ENCODE results near the gene ZNF600. TPM values are rescaled to one million over a fixed set of nuclear protein-coding genes. Genes with fewer than 3 reads are reported as not detected.
"Not testable (repeated sequence)": the region's sequence is repeated elsewhere in the genome, so short reads cannot be mapped to it uniquely, and the experiment has no call there.

The ZNF600 gene
- total RNA-seq, 2 donors from 2014 or later, result 7.3 to 10.9 TPM

- Histone ChIP-seq H3K36me3 (replicated peaks in 1 of 2; ENCODE audit: insufficient read depth in 1 of 2, low read depth in 2 of 2) (peaks cover 6 to 8% of the 10 kb centered on the region in 2 donors), H3K27ac (no peak overlapping the region), H3K27me3 (no peaks in the 10 kb centered on the region), H3K4me3 (no peak overlapping the region), H3K4me1 (no peaks in the 10 kb centered on the region), H3K9me3 (no peaks in the 10 kb centered on the region)
- ATAC-seq (no peak), DNase-seq (no peak)
- no peak for TF ChIP-seq POLR2A (IDR thresholded peaks at IDR 0.05)
- TF ChIP-seq, protein P1, sequence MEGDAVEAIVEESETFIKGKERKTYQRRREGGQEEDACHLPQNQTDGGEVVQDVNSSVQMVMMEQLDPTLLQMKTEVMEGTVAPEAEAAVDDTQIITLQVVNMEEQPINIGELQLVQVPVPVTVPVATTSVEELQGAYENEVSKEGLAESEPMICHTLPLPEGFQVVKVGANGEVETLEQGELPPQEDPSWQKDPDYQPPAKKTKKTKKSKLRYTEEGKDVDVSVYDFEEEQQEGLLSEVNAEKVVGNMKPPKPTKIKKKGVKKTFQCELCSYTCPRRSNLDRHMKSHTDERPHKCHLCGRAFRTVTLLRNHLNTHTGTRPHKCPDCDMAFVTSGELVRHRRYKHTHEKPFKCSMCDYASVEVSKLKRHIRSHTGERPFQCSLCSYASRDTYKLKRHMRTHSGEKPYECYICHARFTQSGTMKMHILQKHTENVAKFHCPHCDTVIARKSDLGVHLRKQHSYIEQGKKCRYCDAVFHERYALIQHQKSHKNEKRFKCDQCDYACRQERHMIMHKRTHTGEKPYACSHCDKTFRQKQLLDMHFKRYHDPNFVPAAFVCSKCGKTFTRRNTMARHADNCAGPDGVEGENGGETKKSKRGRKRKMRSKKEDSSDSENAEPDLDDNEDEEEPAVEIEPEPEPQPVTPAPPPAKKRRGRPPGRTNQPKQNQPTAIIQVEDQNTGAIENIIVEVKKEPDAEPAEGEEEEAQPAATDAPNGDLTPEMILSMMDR (IDR thresholded peaks at IDR 0.05), result no peak
- intact Hi-C loops (cut with DNase I), result no loop called here
- WGBS, 2 donors, result 89 to 94% methylated on average over 19 to 24 of the region's 24 CpGs
These were observed 61.0 kb downstream of the ZNF600 start for GRCh38 chr19:52725528-52725961.

GRCh38 chr19:52724701-52725514, 61.7 kb downstream of the ZNF600 start:
- no peak overlapping the region for H3K4me3 ChIP-seq
- WGBS, 2 donors, result 85 to 90% methylated on average over 19 to 20 of the region's 23 CpGs
- TF ChIP-seq, protein P1 (IDR thresholded peaks at IDR 0.05), result no peak
- no peak for TF ChIP-seq POLR2A (IDR thresholded peaks at IDR 0.05)
- H3K27ac ChIP-seq, result no peak overlapping the region
- no peaks in the 10 kb centered on the region for H3K4me1 ChIP-seq
- intact Hi-C loops (cut with DNase I), result no loop called here
- H3K9me3 ChIP-seq, result no peaks in the 10 kb centered on the region
- DNase-seq (no peak), ATAC-seq (no peak)
- no peaks in the 10 kb centered on the region for H3K27me3 ChIP-seq
- peaks cover 8% of the 10 kb centered on the region in 2 donors for H3K36me3 ChIP-seq (replicated peaks in 1 of 2; ENCODE audit: insufficient read depth in 1 of 2, low read depth in 2 of 2)

- not testable (repeated sequence) for ATAC-seq
These were observed 62.5 kb downstream of the ZNF600 start for GRCh38 chr19:52723907-52724598.

GRCh38 chr19:52722062-52723003, 64.3 kb downstream of the ZNF600 start:
- H3K36me3 ChIP-seq (replicated peaks in 1 of 2; ENCODE audit: insufficient read depth in 1 of 2, low read depth in 2 of 2), result peaks cover 5 to 8% of the 10 kb centered on the region in 2 donors
- DNase-seq, result no peak
- intact Hi-C loops (cut with DNase I), result no loop called here
- WGBS, 2 donors, result 86 to 91% methylated on average over 7 of the region's 7 CpGs
- no peak for TF ChIP-seq POLR2A (IDR thresholded peaks at IDR 0.05)
- TF ChIP-seq, protein P1 (IDR thresholded peaks at IDR 0.05), result no peak
- ATAC-seq, result no peak
- no peaks in the 10 kb centered on the region for H3K9me3 ChIP-seq
- H3K27ac ChIP-seq, result no peak overlapping the region
- H3K4me3 ChIP-seq, result no peak overlapping the region
- H3K27me3 ChIP-seq, result no peaks in the 10 kb centered on the region
- no peaks in the 10 kb centered on the region for H3K4me1 ChIP-seq

More at GRCh38 chr19:52723907-52724598, 62.5 kb downstream of the ZNF600 start:
- intact Hi-C loops (cut with DNase I); H3K9me3 ChIP-seq; H3K4me1 ChIP-seq; DNase-seq; H3K27me3 ChIP-seq; H3K4me3 ChIP-seq; H3K36me3 ChIP-seq (replicated peaks in 1 of 2; ENCODE audit: insufficient read depth in 1 of 2, low read depth in 2 of 2): not testable (repeated sequence)
- WGBS, 2 donors, result 58 to 60% methylated on average over 3 to 9 of the region's 9 CpGs
- peak overlapping the region in 1 of 4 donors; percentile 30 for H3K27ac ChIP-seq

DNA sequence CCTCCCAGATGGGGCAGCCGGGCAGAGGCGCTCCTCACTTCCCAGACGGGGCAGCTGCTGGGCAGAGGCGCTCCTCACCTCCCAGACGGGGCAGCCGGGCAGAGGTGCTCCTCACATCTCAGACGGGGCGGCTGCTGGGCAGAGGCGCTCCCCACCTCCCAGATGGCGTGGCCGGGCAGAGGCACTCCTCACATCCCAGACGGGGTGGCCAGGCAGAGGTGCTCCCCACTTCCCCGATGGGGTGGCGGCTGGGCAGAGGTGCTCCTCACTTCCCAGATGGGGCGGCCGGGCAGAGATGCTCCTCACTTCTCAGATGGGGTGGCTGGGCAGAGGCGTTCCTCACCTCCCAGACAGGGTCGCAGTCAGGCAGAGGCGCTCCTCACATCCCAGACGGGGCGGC, 66.0 kb downstream of the ZNF600 start:
- H3K4me1 ChIP-seq; H3K27ac ChIP-seq; DNase-seq; H3K36me3 ChIP-seq (replicated peaks in 1 of 2; ENCODE audit: insufficient read depth in 1 of 2, low read depth in 2 of 2); H3K4me3 ChIP-seq; ATAC-seq; intact Hi-C loops (cut with DNase I); H3K27me3 ChIP-seq; H3K9me3 ChIP-seq: not testable (repeated sequence)
- WGBS, 2 donors, result 96 to 98% methylated on average over 8 to 21 of the region's 21 CpGs

All from body of pancreas (tissue), 4 donors.